Activated CD8-positive, alpha-beta T cell treated with anti-CD3 and anti-CD28 coated beads for 36 hours (primary cell): Measurements from ENCODE around the gene ATP1B2. TPM values are rescaled to one million over a fixed set of nuclear protein-coding genes. Genes with fewer than 3 reads are reported as not detected.
"Not testable (repeated sequence)": the region's sequence is repeated elsewhere in the genome, so short reads cannot be mapped to it uniquely, and the experiment has no call there.

ENCODE experiments used
- ATAC-seq: fragments of 200-7000 bp; cut with Tn5 transposase; one replicate; pipeline ENCODE4 v1.10.0; 2021; ENCODE audit warnings: mild to moderate bottlenecking, moderate library complexity
- CTCF ChIA-PET: fragments of 350-600 bp; sonication (Branson Sonifier 250); formaldehyde crosslinking; loops from one replicate; lab custom pipeline; 2021; ENCODE audit warnings: antibody characterized with exemption; lab: Charles Lee
- POLR2A ChIA-PET: fragments of 350-600 bp; sonication (Branson Sonifier 250); formaldehyde crosslinking; loops from one replicate; lab custom pipeline; 2021; ENCODE audit warnings: antibody characterized with exemption; lab: Charles Lee
- DNase-seq: peaks from one replicate; pipeline ENCODE4 v3.0.0-alpha.2; 2020
- H3K27ac Mint-ChIP-seq: one replicate; pipeline ENCODE4 v1.8.0; 2021; ENCODE audit warnings: mild to moderate bottlenecking, mixed read lengths
- H3K27me3 Mint-ChIP-seq: one replicate; pipeline ENCODE4 v1.8.0; 2021; ENCODE audit warnings: mixed read lengths
- H3K36me3 Mint-ChIP-seq: one replicate; pipeline ENCODE4 v1.8.0; 2021; ENCODE audit warnings: low read depth, mixed read lengths
- H3K4me1 Mint-ChIP-seq: one replicate; pipeline ENCODE4 v1.8.0; 2021; ENCODE audit warnings: low read depth, mixed read lengths
- H3K4me3 Mint-ChIP-seq: one replicate; pipeline ENCODE4 v1.8.0; 2021; ENCODE audit warnings: mild to moderate bottlenecking, moderate library complexity, mixed read lengths
- H3K9me3 Mint-ChIP-seq: one replicate; pipeline ENCODE4 v1.8.0; 2021; ENCODE audit warnings: mixed read lengths
- intact Hi-C: fragments of 100-400 bp; cut with micrococcal nuclease; formaldehyde crosslinking; loops from one replicate; pipeline ENCODE4 v1.10.0; 2022
- total RNA-seq, 2 experiments: library from RNA; stranded (reverse); gene quantifications; one replicate each; pipeline ENCODE4 v1.2.3, GENCODE V29; 2021
- TF ChIP-seq, protein P1 (sequence below): fragments of 200-600 bp; IDR thresholded peaks from one replicate; pipeline ENCODE4 v1.8.0; 2022; ENCODE audit warnings: antibody characterized with exemption, mild to moderate bottlenecking

The ATP1B2 gene
- total RNA-seq, 2 experiments from 2014 or later = 0.38 TPM; not detected in 1

- ChIA-PET CTCF (interaction anchor here (0.8 to 1.3 kb wide), 3 partner anchors 9 to 14 kb away, joined by 3 to 5 read pairs (median 3); partner anchors contain the start of gene SAT2), POLR2A (interaction anchor here (0.9 to 3.1 kb wide), 2 partner anchors 8 to 69 kb away, joined by 4 to 10 read pairs; partner anchors contain the start of genes TP53 and WRAP53)
- intact Hi-C loops = no loop called here
- H3K4me3 Mint-ChIP-seq = no peak overlapping the region
- no peaks in the 10 kb centered on the region for H3K27me3 Mint-ChIP-seq
- DNase-seq (no peak), ATAC-seq (no peak)
- H3K9me3 Mint-ChIP-seq = no peaks in the 10 kb centered on the region
- no peak overlapping the region for H3K27ac Mint-ChIP-seq
- TF ChIP-seq, protein P1, sequence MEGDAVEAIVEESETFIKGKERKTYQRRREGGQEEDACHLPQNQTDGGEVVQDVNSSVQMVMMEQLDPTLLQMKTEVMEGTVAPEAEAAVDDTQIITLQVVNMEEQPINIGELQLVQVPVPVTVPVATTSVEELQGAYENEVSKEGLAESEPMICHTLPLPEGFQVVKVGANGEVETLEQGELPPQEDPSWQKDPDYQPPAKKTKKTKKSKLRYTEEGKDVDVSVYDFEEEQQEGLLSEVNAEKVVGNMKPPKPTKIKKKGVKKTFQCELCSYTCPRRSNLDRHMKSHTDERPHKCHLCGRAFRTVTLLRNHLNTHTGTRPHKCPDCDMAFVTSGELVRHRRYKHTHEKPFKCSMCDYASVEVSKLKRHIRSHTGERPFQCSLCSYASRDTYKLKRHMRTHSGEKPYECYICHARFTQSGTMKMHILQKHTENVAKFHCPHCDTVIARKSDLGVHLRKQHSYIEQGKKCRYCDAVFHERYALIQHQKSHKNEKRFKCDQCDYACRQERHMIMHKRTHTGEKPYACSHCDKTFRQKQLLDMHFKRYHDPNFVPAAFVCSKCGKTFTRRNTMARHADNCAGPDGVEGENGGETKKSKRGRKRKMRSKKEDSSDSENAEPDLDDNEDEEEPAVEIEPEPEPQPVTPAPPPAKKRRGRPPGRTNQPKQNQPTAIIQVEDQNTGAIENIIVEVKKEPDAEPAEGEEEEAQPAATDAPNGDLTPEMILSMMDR = no peak
- H3K4me1 Mint-ChIP-seq = peaks cover 2% of the 10 kb centered on the region
- peaks cover 2% of the 10 kb centered on the region for H3K36me3 Mint-ChIP-seq
These were observed 32.1 kb upstream of the ATP1B2 start for GRCh38 chr17:7618608-7619007.

- intact Hi-C loops = no loop called here
- no peaks in the 10 kb centered on the region for H3K27me3 Mint-ChIP-seq
- no peaks in the 10 kb centered on the region for H3K9me3 Mint-ChIP-seq
- ATAC-seq (no peak), DNase-seq (no peak)
- TF ChIP-seq, protein P1 = no peak
- no peaks in the 10 kb centered on the region for H3K36me3 Mint-ChIP-seq
- no peak overlapping the region for H3K27ac Mint-ChIP-seq
- H3K4me3 Mint-ChIP-seq = no peak overlapping the region
- ChIA-PET POLR2A (interaction anchor here (1.0 to 3.1 kb wide), 2 partner anchors 67 to 627 kb away, joined by 3 to 10 read pairs; partner anchors contain the start of genes CTC1, TP53 and WRAP53), CTCF (interaction anchor here (0.6 to 1.8 kb wide), 2 partner anchors 52 to 67 kb away, joined by 3 to 6 read pairs; partner anchors contain the start of gene WRAP53)
- H3K4me1 Mint-ChIP-seq = no peaks in the 10 kb centered on the region
These were observed 29.9 kb upstream of the ATP1B2 start for GRCh38 chr17:7620835-7621234.

GRCh38 chr17:7623661-7624060 is 27.1 kb upstream of the ATP1B2 start:
- Mint-ChIP-seq H3K36me3 (no peaks in the 10 kb centered on the region), H3K27ac (no peak overlapping the region), H3K4me3 (no peak overlapping the region), H3K4me1 (peaks cover 10% of the 10 kb centered on the region), H3K27me3 (no peaks in the 10 kb centered on the region), H3K9me3 (no peaks in the 10 kb centered on the region)
- CTCF ChIA-PET = no interaction called here
- DNase-seq (no peak), ATAC-seq (no peak)
- TF ChIP-seq, protein P1 = no peak
- POLR2A ChIA-PET = no interaction called here
- intact Hi-C loops = no loop called here

GRCh38 chr17:7625749-7626148 is 25.0 kb upstream of the ATP1B2 start:
- H3K4me1 Mint-ChIP-seq = peaks cover 10% of the 10 kb centered on the region
- ATAC-seq, H3K27me3 Mint-ChIP-seq, H3K36me3 Mint-ChIP-seq, H3K27ac Mint-ChIP-seq, H3K4me3 Mint-ChIP-seq, H3K9me3 Mint-ChIP-seq, intact Hi-C loops, DNase-seq: not testable (repeated sequence)
- POLR2A ChIA-PET = interaction anchor here (2.5 to 4.7 kb wide), 2 partner anchors 11 to 62 kb away, joined by 15 to 41 read pairs; partner anchors contain the start of genes FXR2, TP53 and WRAP53
- CTCF ChIA-PET = interaction anchor here (1.6 to 2.0 kb wide), 2 partner anchors 47 to 61 kb away, joined by 5 to 6 read pairs; partner anchors contain the start of gene TP53

- intact Hi-C loops = no loop called here
- ChIA-PET POLR2A (interaction anchor here (1.0 to 4.7 kb wide), 6 partner anchors 8 to 256 kb away, joined by 3 to 41 read pairs (median 4); partner anchors contain the start of genes ATP1B2, FXR2, SOX15 and TP53), CTCF (interaction anchor here (1.6 to 2.0 kb wide), 2 partner anchors 46 to 61 kb away, joined by 5 to 6 read pairs; partner anchors contain the start of gene TP53)
- TF ChIP-seq, protein P1 = no peak
- Mint-ChIP-seq H3K27me3 (no peaks in the 10 kb centered on the region), H3K27ac (no peak overlapping the region), H3K4me3 (peak overlapping the region; percentile 87), H3K36me3 (no peaks in the 10 kb centered on the region), H3K4me1 (peaks cover 10% of the 10 kb centered on the region), H3K9me3 (no peaks in the 10 kb centered on the region)
- DNase-seq = no peak
- ATAC-seq = no peak
These were observed 24.4 kb upstream of the ATP1B2 start for GRCh38 chr17:7626307-7626706.
